ENCODE data around the gene MIS18BP1.

DNA sequence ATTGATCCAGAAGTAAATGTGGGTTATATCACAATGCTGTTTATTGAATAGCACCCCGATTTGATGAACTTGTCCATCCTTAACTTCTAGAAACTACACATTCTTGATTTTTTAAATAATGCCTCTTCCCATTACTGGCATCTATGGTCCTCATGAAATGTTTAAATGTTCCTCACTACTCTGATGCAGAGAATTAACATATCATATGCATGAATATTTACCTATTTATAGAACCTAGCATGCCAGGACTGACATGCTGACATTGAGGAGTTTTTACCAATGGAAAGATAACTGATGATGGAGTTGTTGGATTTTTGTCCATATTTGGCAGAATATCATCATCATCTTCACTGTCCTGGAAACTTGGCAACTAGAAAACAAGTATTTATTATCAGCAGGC, 42.8 kb downstream of the MIS18BP1 start:
- TF ChIP-seq CTCF (IDR thresholded peaks at IDR 0.05) (no peak), EP300 (IDR thresholded peaks at IDR 0.05) (no peak)
